ENCODE measurements around the gene CYTH4.

CYTH4 gene

GRCh38 chr22:37262346-37262745 is 20.0 kb upstream of the CYTH4 start:
- no peak for DNase-seq
- no peak overlapping the region for H3K4me3 ChIP-seq (ENCODE audit: control insufficient read depth in 1 of 7, extremely low read depth in 1 of 7, insufficient read depth in 4 of 7, low read depth in 2 of 7, low read length in 6 of 7)
- WGBS (ENCODE audit: insufficient coverage), result 98% methylated on average over 4 of the region's 5 CpGs
- no peak overlapping the region for H3K27ac ChIP-seq (ENCODE audit: insufficient read depth in 1 of 2, low read depth in 1 of 2, low read length in 2 of 2, poor library complexity in 1 of 2, severe bottlenecking in 2 of 2)
- peaks cover 3 to 31% (median 24%) of the 10 kb centered on the region in 4 experiments for H3K4me1 ChIP-seq (ENCODE audit: control extremely low read depth in 1 of 4, control insufficient read depth in 4 of 4, insufficient read depth in 4 of 4, low read length in 3 of 4)
- ChIA-PET POLR2A (interaction anchor here (0.6 to 0.7 kb wide), 2 partner anchors 52 to 142 kb away, joined by 3 read pairs; no protein-coding TSS in a partner anchor), CTCF (interaction anchor here (0.7 to 7.6 kb wide), 8 partner anchors 9 to 195 kb away, joined by 3 to 157 read pairs (median 36); partner anchors contain the start of genes CYTH4 and RAC2)
- peaks cover 0 to 14% (median 12%) of the 10 kb centered on the region in 5 experiments for H3K9me3 ChIP-seq (ENCODE audit: control extremely low read depth in 1 of 5, control insufficient read depth in 4 of 5, insufficient read depth in 2 of 5, low read depth in 1 of 5, low read length in 4 of 5)
- no peaks in the 10 kb centered on the region for H3K27me3 ChIP-seq (replicated peaks in 2 of 5; ENCODE audit: control insufficient read depth in 4 of 5, insufficient read depth in 5 of 5, low read length in 4 of 5)
- no peaks in the 10 kb centered on the region for H3K36me3 ChIP-seq (ENCODE audit: control insufficient read depth in 4 of 4, insufficient read depth in 4 of 4, low read length in 3 of 4)

- H3K4me3 ChIP-seq (ENCODE audit: control insufficient read depth in 1 of 7, extremely low read depth in 1 of 7, insufficient read depth in 4 of 7, low read depth in 2 of 7, low read length in 6 of 7), result no peak overlapping the region
- CTCF ChIA-PET, result interaction anchor here (0.9 to 8.5 kb wide), 9 partner anchors 23 to 303 kb away, joined by 3 to 157 read pairs (median 4); partner anchors contain the start of genes ELFN2 and RAC2
- POLR2A ChIA-PET, result interaction anchor here (0.6 kb wide), 1 partner anchor 24 kb away, joined by 5 read pairs; no protein-coding TSS in a partner anchor
- H3K27me3 ChIP-seq (replicated peaks in 2 of 5; ENCODE audit: control insufficient read depth in 4 of 5, insufficient read depth in 5 of 5, low read length in 4 of 5), result no peaks in the 10 kb centered on the region
- H3K36me3 ChIP-seq (ENCODE audit: control insufficient read depth in 4 of 4, insufficient read depth in 4 of 4, low read length in 3 of 4), result no peaks in the 10 kb centered on the region
- H3K9me3 ChIP-seq (ENCODE audit: control extremely low read depth in 1 of 5, control insufficient read depth in 4 of 5, insufficient read depth in 2 of 5, low read depth in 1 of 5, low read length in 4 of 5), result peaks cover 0 to 14% (median 12%) of the 10 kb centered on the region in 5 experiments
- no peak for DNase-seq
- peaks cover 12 to 39% (median 29%) of the 10 kb centered on the region in 4 experiments for H3K4me1 ChIP-seq (ENCODE audit: control extremely low read depth in 1 of 4, control insufficient read depth in 4 of 4, insufficient read depth in 4 of 4, low read length in 3 of 4)
- no peak overlapping the region for H3K27ac ChIP-seq (ENCODE audit: insufficient read depth in 1 of 2, low read depth in 1 of 2, low read length in 2 of 2, poor library complexity in 1 of 2, severe bottlenecking in 2 of 2)
- 96% methylated on average over 10 of the region's 10 CpGs for WGBS (ENCODE audit: insufficient coverage)
Measured at GRCh38 chr22:37263966-37264887, 18.1 kb upstream of the CYTH4 start.

GRCh38 chr22:37266581-37267134 is 15.7 kb upstream of the CYTH4 start:
- H3K4me3 ChIP-seq (ENCODE audit: control insufficient read depth in 1 of 7, extremely low read depth in 1 of 7, insufficient read depth in 4 of 7, low read depth in 2 of 7, low read length in 6 of 7), result peak overlapping the region in 3 of 7 experiments; percentile 64 to 75 (median 65)
- ChIA-PET CTCF (interaction anchor here (0.7 to 8.5 kb wide), 11 partner anchors 12 to 268 kb away, joined by 3 to 64 read pairs (median 4); partner anchors contain the start of gene RAC2), POLR2A (no interaction called here)
- H3K27me3 ChIP-seq (replicated peaks in 2 of 5; ENCODE audit: control insufficient read depth in 4 of 5, insufficient read depth in 5 of 5, low read length in 4 of 5), result no peaks in the 10 kb centered on the region
- peaks cover 0 to 14% (median 12%) of the 10 kb centered on the region in 5 experiments for H3K9me3 ChIP-seq (ENCODE audit: control extremely low read depth in 1 of 5, control insufficient read depth in 4 of 5, insufficient read depth in 2 of 5, low read depth in 1 of 5, low read length in 4 of 5)
- no peak for DNase-seq
- peak overlapping the region in 1 of 2 experiments; percentile 78 for H3K27ac ChIP-seq (ENCODE audit: insufficient read depth in 1 of 2, low read depth in 1 of 2, low read length in 2 of 2, poor library complexity in 1 of 2, severe bottlenecking in 2 of 2)
- WGBS (ENCODE audit: insufficient coverage), result 37% methylated on average over 16 of the region's 18 CpGs
- H3K4me1 ChIP-seq (ENCODE audit: control extremely low read depth in 1 of 4, control insufficient read depth in 4 of 4, insufficient read depth in 4 of 4, low read length in 3 of 4), result peaks cover 22 to 46% (median 43%) of the 10 kb centered on the region in 4 experiments
- no peaks in the 10 kb centered on the region for H3K36me3 ChIP-seq (ENCODE audit: control insufficient read depth in 4 of 4, insufficient read depth in 4 of 4, low read length in 3 of 4)

GRCh38 chr22:37267135-37267587 is 15.1 kb upstream of the CYTH4 start:
- 1% methylated on average over 17 of the region's 22 CpGs for WGBS (ENCODE audit: insufficient coverage)
- ChIA-PET CTCF (interaction anchor here (0.8 to 8.5 kb wide), 15 partner anchors 8 to 267 kb away, joined by 3 to 64 read pairs (median 5); partner anchors contain the start of gene RAC2), POLR2A (no interaction called here)
- Histone ChIP-seq H3K27ac (ENCODE audit: insufficient read depth in 1 of 2, low read depth in 1 of 2, low read length in 2 of 2, poor library complexity in 1 of 2, severe bottlenecking in 2 of 2) (peak overlapping the region; percentile 43 to 78), H3K4me3 (ENCODE audit: control insufficient read depth in 1 of 7, extremely low read depth in 1 of 7, insufficient read depth in 4 of 7, low read depth in 2 of 7, low read length in 6 of 7) (peak overlapping the region in 6 of 7 experiments; percentile 30 to 75 (median 56)), H3K4me1 (ENCODE audit: control extremely low read depth in 1 of 4, control insufficient read depth in 4 of 4, insufficient read depth in 4 of 4, low read length in 3 of 4) (peaks cover 22 to 49% (median 46%) of the 10 kb centered on the region in 4 experiments), H3K36me3 (ENCODE audit: control insufficient read depth in 4 of 4, insufficient read depth in 4 of 4, low read length in 3 of 4) (no peaks in the 10 kb centered on the region), H3K27me3 (replicated peaks in 2 of 5; ENCODE audit: control insufficient read depth in 4 of 5, insufficient read depth in 5 of 5, low read length in 4 of 5) (no peaks in the 10 kb centered on the region), H3K9me3 (ENCODE audit: control extremely low read depth in 1 of 5, control insufficient read depth in 4 of 5, insufficient read depth in 2 of 5, low read depth in 1 of 5, low read length in 4 of 5) (peaks cover 0 to 14% (median 12%) of the 10 kb centered on the region in 5 experiments)
- DNase-seq, result peak in 2 of 3 donors; percentile 59 to 62

GRCh38 chr22:37267661-37268413 is 14.5 kb upstream of the CYTH4 start:
- ChIA-PET POLR2A (interaction anchor here (1.0 kb wide), 1 partner anchor 33 kb away, joined by 5 read pairs; no protein-coding TSS in a partner anchor), CTCF (interaction anchor here (0.8 to 8.5 kb wide), 15 partner anchors 9 to 267 kb away, joined by 3 to 64 read pairs (median 5); partner anchors contain the start of gene RAC2)
- H3K27ac ChIP-seq (ENCODE audit: insufficient read depth in 1 of 2, low read depth in 1 of 2, low read length in 2 of 2, poor library complexity in 1 of 2, severe bottlenecking in 2 of 2), result peak overlapping the region in 1 of 2 experiments; percentile 78
- peak in 2 of 3 donors; percentile 67 for DNase-seq
- H3K4me1 ChIP-seq (ENCODE audit: control extremely low read depth in 1 of 4, control insufficient read depth in 4 of 4, insufficient read depth in 4 of 4, low read length in 3 of 4), result peaks cover 22 to 54% (median 46%) of the 10 kb centered on the region in 4 experiments
- WGBS (ENCODE audit: insufficient coverage), result 50% methylated on average over 4 of the region's 11 CpGs
- H3K27me3 ChIP-seq (replicated peaks in 2 of 5; ENCODE audit: control insufficient read depth in 4 of 5, insufficient read depth in 5 of 5, low read length in 4 of 5), result no peaks in the 10 kb centered on the region
- peak overlapping the region in 1 of 7 experiments; percentile 17 for H3K4me3 ChIP-seq (ENCODE audit: control insufficient read depth in 1 of 7, extremely low read depth in 1 of 7, insufficient read depth in 4 of 7, low read depth in 2 of 7, low read length in 6 of 7)
- H3K36me3 ChIP-seq (ENCODE audit: control insufficient read depth in 4 of 4, insufficient read depth in 4 of 4, low read length in 3 of 4), result no peaks in the 10 kb centered on the region
- H3K9me3 ChIP-seq (ENCODE audit: control extremely low read depth in 1 of 5, control insufficient read depth in 4 of 5, insufficient read depth in 2 of 5, low read depth in 1 of 5, low read length in 4 of 5), result peaks cover 0 to 14% (median 12%) of the 10 kb centered on the region in 5 experiments
